Neural progenitor cell (in vitro differentiated cells): Measurements from ENCODE around the gene RERE. TPM values are rescaled to one million over a fixed set of nuclear protein-coding genes. Genes with fewer than 3 reads are reported as not detected.
"Not testable (repeated sequence)": the region's sequence is repeated elsewhere in the genome, so short reads cannot be mapped to it uniquely, and the experiment has no call there.

Experiments used
- DNase-seq: peaks from one replicate; pipeline ENCODE4 v3.0.0-alpha.2; 2016; ENCODE audit warnings: low spot score
- H2AFZ ChIP-seq: fragments of 200-600 bp; sonication (generic); replicated peaks from 2 replicates; pipeline ENCODE4 v1.6.1; 2016; ENCODE audit warnings: antibody characterized with exemption
- H3F3A ChIP-seq: fragments of 200-600 bp; sonication (generic); 2 replicates; pipeline ENCODE4 v1.6.1; 2016; ENCODE audit warnings: antibody characterized with exemption, low read depth
- H3K27ac ChIP-seq: fragments of 200-600 bp; sonication (generic); 2 replicates; pipeline ENCODE4 v1.5.1; 2016; ENCODE audit warnings: mild to moderate bottlenecking
- H3K27me3 ChIP-seq: fragments of 200-600 bp; sonication (generic); 2 replicates; pipeline ENCODE4 v1.6.1; 2016; ENCODE audit warnings: mild to moderate bottlenecking, moderate library complexity
- H3K36me3 ChIP-seq: fragments of 200-600 bp; sonication (generic); 2 replicates; pipeline ENCODE4 v1.5.1; 2016
- H3K4me1 ChIP-seq: fragments of 200-600 bp; sonication (generic); 2 replicates; pipeline ENCODE4 v1.6.1; 2016; ENCODE audit warnings: mixed run types
- H3K4me2 ChIP-seq: fragments of 200-600 bp; sonication (generic); 2 replicates; pipeline ENCODE4 v1.6.1; 2016
- H3K4me3 ChIP-seq: fragments of 200-600 bp; sonication (generic); 2 replicates; pipeline ENCODE4 v1.5.1; 2016
- H3K79me2 ChIP-seq: fragments of 200-600 bp; sonication (generic); 2 replicates; pipeline ENCODE4 v1.6.1; 2016; ENCODE audit warnings: low read depth
- H3K9ac ChIP-seq: fragments of 200-600 bp; sonication (generic); 2 replicates; pipeline ENCODE4 v1.6.1; 2016
- H3K9me3 ChIP-seq: fragments of 200-600 bp; sonication (generic); 2 replicates; pipeline ENCODE4 v1.5.1; 2016; ENCODE audit warnings: low read depth
- H4K20me1 ChIP-seq: fragments of 200-600 bp; sonication (generic); 2 replicates; pipeline ENCODE4 v1.6.1; 2016; ENCODE audit warnings: low read depth
- H3K27ac Mint-ChIP-seq: 3 replicates; pipeline ENCODE4 v1.8.0; 2021; ENCODE audit warnings: mixed read lengths
- H3K27me3 Mint-ChIP-seq: 2 replicates; pipeline ENCODE4 v1.8.0; 2022; ENCODE audit warnings: low read depth, mild to moderate bottlenecking, inconsistent platforms, moderate library complexity, mixed read lengths; ENCODE audit not compliant: insufficient read depth
- H3K36me3 Mint-ChIP-seq: 3 replicates; pipeline ENCODE4 v1.8.0; 2021; ENCODE audit warnings: mixed read lengths
- H3K4me1 Mint-ChIP-seq: 3 replicates; pipeline ENCODE4 v1.8.0; 2021; ENCODE audit warnings: mixed read lengths
- H3K4me3 Mint-ChIP-seq: 3 replicates; pipeline ENCODE4 v1.8.0; 2021; ENCODE audit warnings: mild to moderate bottlenecking, moderate library complexity, mixed read lengths
- H3K9me3 Mint-ChIP-seq: 3 replicates; pipeline ENCODE4 v1.8.0; 2020; ENCODE audit warnings: mixed read lengths
- EZH2 ChIP-seq: fragments of 200-600 bp; sonication (generic); IDR thresholded peaks from 2 replicates; pipeline ENCODE4 v1.6.1; 2017; ENCODE audit warnings: antibody characterized with exemption, mild to moderate bottlenecking, moderate library complexity
- EZH2phosphoT487 ChIP-seq: fragments of 200-600 bp; sonication (generic); IDR thresholded peaks from 2 replicates; pipeline ENCODE4 v1.6.1; 2017; ENCODE audit warnings: antibody characterized with exemption
- total RNA-seq: library from RNA; depleted of rRNA; stranded (reverse); fragments of >200 nt; gene quantifications from 2 replicates; pipeline ENCODE4 v1.2.3, GENCODE V29; 2015; ENCODE audit warnings: low replicate concordance
- TF ChIP-seq, protein P1 (sequence below): fragments of 200-600 bp; sonication (generic); IDR thresholded peaks from 2 replicates; pipeline ENCODE4 v1.5.1; 2017; ENCODE audit warnings: antibody characterized with exemption, mild to moderate bottlenecking

RERE gene
- total RNA-seq, 1 donor from 2014 or later, result 29.8 TPM

DNA sequence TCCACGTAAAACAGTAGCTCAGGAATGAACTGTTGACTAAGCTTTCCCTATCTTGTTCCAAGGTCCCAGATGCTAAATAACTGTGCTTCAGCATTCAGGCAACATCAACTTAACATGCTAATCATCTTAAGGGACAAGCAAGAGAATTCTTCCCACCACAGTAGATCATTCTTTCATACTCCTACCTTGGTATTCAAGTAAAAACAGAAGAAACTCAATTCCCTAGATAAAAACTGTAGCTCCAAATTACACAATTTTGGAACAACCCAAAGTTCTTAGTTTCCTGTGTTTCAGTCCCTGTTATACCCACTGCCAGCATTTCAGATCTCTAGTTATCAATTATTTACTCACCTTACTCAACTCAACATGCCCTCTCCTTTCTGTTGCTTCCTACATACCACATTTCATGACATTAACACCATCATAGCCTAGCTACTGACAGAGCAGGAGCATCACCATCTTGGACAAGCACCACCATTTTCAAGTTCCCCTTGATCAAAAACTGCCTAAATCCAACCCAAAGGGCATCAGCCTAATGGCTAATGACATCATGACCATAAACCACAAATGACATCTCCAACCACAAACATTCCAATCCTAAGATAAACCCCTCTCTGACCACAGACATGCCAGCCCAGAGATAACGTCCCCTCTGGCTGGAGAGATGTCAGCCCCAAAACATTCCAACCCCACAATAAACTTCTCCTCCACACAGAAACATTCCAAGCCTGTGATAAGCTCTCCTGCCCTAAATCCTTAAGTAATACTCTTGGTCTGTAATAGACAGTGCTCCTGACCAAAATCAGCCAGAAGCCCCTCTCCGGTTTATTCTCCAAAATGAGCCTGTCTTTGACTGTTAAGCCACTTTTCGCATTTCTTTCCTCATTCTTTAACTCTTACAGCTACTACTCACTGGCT lies 191.2 kb downstream of the RERE start:
- peaks cover 2% of the 10 kb centered on the region for H3K27me3 Mint-ChIP-seq
- Histone ChIP-seq H3K9me3 (no peaks in the 10 kb centered on the region), H2AFZ (no peak overlapping the region), H3K79me2 (peaks cover 90% of the 10 kb centered on the region), H3F3A (peaks cover 4% of the 10 kb centered on the region), H3K4me2 (peak overlapping the region; percentile 8), H3K27me3 (no peaks in the 10 kb centered on the region), H4K20me1 (peaks cover 99% of the 10 kb centered on the region), H3K36me3 (no peaks in the 10 kb centered on the region), H3K27ac (no peak overlapping the region), H3K4me3 (no peak overlapping the region), H3K9ac (no peak overlapping the region), H3K4me1 (peaks cover 47% of the 10 kb centered on the region)
- DNase-seq, result no peak
- TF ChIP-seq, protein P1, sequence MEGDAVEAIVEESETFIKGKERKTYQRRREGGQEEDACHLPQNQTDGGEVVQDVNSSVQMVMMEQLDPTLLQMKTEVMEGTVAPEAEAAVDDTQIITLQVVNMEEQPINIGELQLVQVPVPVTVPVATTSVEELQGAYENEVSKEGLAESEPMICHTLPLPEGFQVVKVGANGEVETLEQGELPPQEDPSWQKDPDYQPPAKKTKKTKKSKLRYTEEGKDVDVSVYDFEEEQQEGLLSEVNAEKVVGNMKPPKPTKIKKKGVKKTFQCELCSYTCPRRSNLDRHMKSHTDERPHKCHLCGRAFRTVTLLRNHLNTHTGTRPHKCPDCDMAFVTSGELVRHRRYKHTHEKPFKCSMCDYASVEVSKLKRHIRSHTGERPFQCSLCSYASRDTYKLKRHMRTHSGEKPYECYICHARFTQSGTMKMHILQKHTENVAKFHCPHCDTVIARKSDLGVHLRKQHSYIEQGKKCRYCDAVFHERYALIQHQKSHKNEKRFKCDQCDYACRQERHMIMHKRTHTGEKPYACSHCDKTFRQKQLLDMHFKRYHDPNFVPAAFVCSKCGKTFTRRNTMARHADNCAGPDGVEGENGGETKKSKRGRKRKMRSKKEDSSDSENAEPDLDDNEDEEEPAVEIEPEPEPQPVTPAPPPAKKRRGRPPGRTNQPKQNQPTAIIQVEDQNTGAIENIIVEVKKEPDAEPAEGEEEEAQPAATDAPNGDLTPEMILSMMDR, result no peak
- no peak for TF ChIP-seq EZH2phosphoT487
- TF ChIP-seq EZH2, result no peak
- H3K9me3 Mint-ChIP-seq, result no peaks in the 10 kb centered on the region
- H3K36me3 Mint-ChIP-seq, result peaks cover 4% of the 10 kb centered on the region
- H3K4me1 Mint-ChIP-seq, result peaks cover 69% of the 10 kb centered on the region
- peak overlapping the region; percentile 33 for H3K27ac Mint-ChIP-seq
- H3K4me3 Mint-ChIP-seq, result no peak overlapping the region

DNA sequence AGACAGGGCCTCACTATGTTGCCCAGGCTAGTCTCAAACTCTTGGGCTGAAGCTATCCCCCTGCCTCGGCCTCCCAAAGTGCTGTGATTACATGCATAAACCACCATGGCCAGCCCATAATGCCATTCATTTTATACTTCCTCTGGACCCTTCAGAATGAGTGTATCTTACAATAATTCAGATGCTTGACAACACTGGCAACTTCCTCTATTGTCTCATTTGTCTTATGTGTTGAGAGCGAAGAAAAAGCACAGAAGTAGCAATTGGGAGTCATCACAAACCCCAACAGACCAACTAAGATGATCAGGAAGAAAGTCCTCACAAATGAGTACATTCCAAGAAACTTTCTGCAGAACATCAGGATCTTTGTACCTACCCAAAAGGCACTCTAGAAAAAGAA lies 191.9 kb downstream of the RERE start:
- H4K20me1 ChIP-seq, result peaks cover 99% of the 10 kb centered on the region
- H2AFZ ChIP-seq, result no peak overlapping the region
- DNase-seq, result no peak

GRCh38 chr1:8623651-8624192 lies 193.7 kb downstream of the RERE start:
- peaks cover 99% of the 10 kb centered on the region for H4K20me1 ChIP-seq
- not testable (repeated sequence) for H3K4me3 ChIP-seq, H3K9ac ChIP-seq, H3F3A ChIP-seq, H3K27me3 Mint-ChIP-seq, H3K9me3 ChIP-seq, H3K36me3 Mint-ChIP-seq, DNase-seq, H3K27ac ChIP-seq, H3K27ac Mint-ChIP-seq, H3K27me3 ChIP-seq, H3K9me3 Mint-ChIP-seq, H3K4me2 ChIP-seq, H2AFZ ChIP-seq, H3K4me3 Mint-ChIP-seq, H3K36me3 ChIP-seq
- H3K79me2 ChIP-seq, result peaks cover 90% of the 10 kb centered on the region
- H3K4me1 ChIP-seq, result peaks cover 34% of the 10 kb centered on the region
- peaks cover 58% of the 10 kb centered on the region for H3K4me1 Mint-ChIP-seq

More for the DNA sequence above, 191.9 kb downstream of the RERE start:
- H3K27ac ChIP-seq, result no peak overlapping the region
- TF ChIP-seq EZH2 (no peak), EZH2phosphoT487 (no peak)
- TF ChIP-seq, protein P1, result no peak
- peaks cover 69% of the 10 kb centered on the region for H3K4me1 Mint-ChIP-seq
- no peak overlapping the region for H3K27ac Mint-ChIP-seq
- no peaks in the 10 kb centered on the region for H3K9me3 Mint-ChIP-seq
- no peaks in the 10 kb centered on the region for H3K9me3 ChIP-seq
- no peak overlapping the region for H3K4me3 ChIP-seq
- no peaks in the 10 kb centered on the region for H3K36me3 ChIP-seq
- peaks cover 1% of the 10 kb centered on the region for H3K27me3 Mint-ChIP-seq
- peaks cover 90% of the 10 kb centered on the region for H3K79me2 ChIP-seq
- peaks cover 4% of the 10 kb centered on the region for H3K36me3 Mint-ChIP-seq
- no peak overlapping the region for H3K4me3 Mint-ChIP-seq
- no peak overlapping the region for H3K9ac ChIP-seq
- H3K4me1 ChIP-seq, result peaks cover 47% of the 10 kb centered on the region
- H3F3A ChIP-seq, result peaks cover 4% of the 10 kb centered on the region
- H3K27me3 ChIP-seq, result no peaks in the 10 kb centered on the region
- no peak overlapping the region for H3K4me2 ChIP-seq

DNA sequence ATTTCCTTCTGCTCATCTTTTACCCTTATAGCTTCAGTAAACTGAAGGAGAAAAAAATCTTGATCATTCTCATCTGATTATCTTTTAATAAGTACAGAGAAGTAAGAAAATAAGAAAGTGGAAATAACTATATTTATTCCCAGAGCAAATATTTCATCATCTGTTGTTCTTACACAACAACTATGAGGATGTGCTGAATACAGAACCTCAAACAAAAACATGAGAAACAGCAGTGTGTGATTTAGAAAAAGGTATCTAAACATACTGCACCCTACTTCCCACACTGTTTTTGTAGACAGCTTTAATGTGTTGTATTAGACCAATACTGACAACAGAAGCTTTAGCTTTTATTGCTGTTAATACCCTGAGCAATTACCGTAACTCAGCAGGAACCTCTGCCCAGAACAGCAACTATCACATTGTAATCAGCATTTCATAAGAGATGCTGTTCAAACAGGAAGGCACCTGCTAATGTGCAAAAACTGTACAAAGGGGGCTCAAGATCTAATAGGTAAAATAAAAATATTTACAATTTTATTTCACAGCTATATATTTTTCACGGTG lies 195.6 kb downstream of the RERE start:
- H3K79me2 ChIP-seq, result peaks cover 85% of the 10 kb centered on the region
- not testable (repeated sequence) for H3F3A ChIP-seq

GRCh38 chr1:8621034-8621582 lies 196.3 kb downstream of the RERE start:
- H3K27ac Mint-ChIP-seq, result peak overlapping the region; percentile 58
- H3K4me3 ChIP-seq, H3K27me3 Mint-ChIP-seq: not testable (repeated sequence)

More for the DNA sequence above, 195.6 kb downstream of the RERE start:
- H3K27ac ChIP-seq, H3K27me3 ChIP-seq, H3K9me3 Mint-ChIP-seq, H3K9me3 ChIP-seq, H2AFZ ChIP-seq, DNase-seq, H3K4me3 Mint-ChIP-seq, H3K4me3 ChIP-seq, H3K27me3 Mint-ChIP-seq, H3K9ac ChIP-seq, H3K36me3 ChIP-seq, H3K36me3 Mint-ChIP-seq, H3K27ac Mint-ChIP-seq: not testable (repeated sequence)
- peaks cover 61% of the 10 kb centered on the region for H3K4me1 Mint-ChIP-seq
- Histone ChIP-seq H3K4me2 (peak overlapping the region; percentile 40), H4K20me1 (peaks cover 99% of the 10 kb centered on the region), H3K4me1 (peaks cover 29% of the 10 kb centered on the region)

More at GRCh38 chr1:8621034-8621582, 196.3 kb downstream of the RERE start:
- not testable (repeated sequence) for H3K27me3 ChIP-seq, DNase-seq, H3K36me3 Mint-ChIP-seq, H3K9me3 Mint-ChIP-seq, H3K9me3 ChIP-seq, H3F3A ChIP-seq, H3K4me3 Mint-ChIP-seq, H3K36me3 ChIP-seq, H3K9ac ChIP-seq, H3K27ac ChIP-seq, H2AFZ ChIP-seq
- peaks cover 98% of the 10 kb centered on the region for H4K20me1 ChIP-seq
- H3K4me2 ChIP-seq, result peak overlapping the region; percentile 40
- H3K4me1 Mint-ChIP-seq, result peaks cover 54% of the 10 kb centered on the region
- H3K79me2 ChIP-seq, result peaks cover 85% of the 10 kb centered on the region
- peaks cover 25% of the 10 kb centered on the region for H3K4me1 ChIP-seq
